ENCODE results near the gene TRABD2B.

The TRABD2B gene

GRCh38 chr1:47824716-47825115, 172.5 kb downstream of the TRABD2B start:
- no peak for DNase-seq (ENCODE audit: low spot score)

- DNase-seq (ENCODE audit: low spot score) = no peak
These were observed 172.9 kb downstream of the TRABD2B start for GRCh38 chr1:47824297-47824696.

GRCh38 chr1:47823040-47823808, 174.0 kb downstream of the TRABD2B start:
- no peak for DNase-seq (ENCODE audit: low spot score)

GRCh38 chr1:47821760-47822159, 175.4 kb downstream of the TRABD2B start:
- no peak for DNase-seq (ENCODE audit: low spot score)

GRCh38 chr1:47819574-47819888, 177.7 kb downstream of the TRABD2B start:
- no peak for DNase-seq (ENCODE audit: low spot score)

GRCh38 chr1:47818682-47819573, 178.3 kb downstream of the TRABD2B start:
- DNase-seq (ENCODE audit: low spot score) = no peak

- DNase-seq (ENCODE audit: low spot score) = no peak
These were observed 179.3 kb downstream of the TRABD2B start for GRCh38 chr1:47817861-47818260.

GRCh38 chr1:47816325-47817071, 180.7 kb downstream of the TRABD2B start:
- DNase-seq (ENCODE audit: low spot score) = no peak

GRCh38 chr1:47814612-47815395, 182.4 kb downstream of the TRABD2B start:
- no peak for DNase-seq (ENCODE audit: low spot score)

GRCh38 chr1:47813970-47814369, 183.2 kb downstream of the TRABD2B start:
- no peak for DNase-seq (ENCODE audit: low spot score)

- DNase-seq (ENCODE audit: low spot score) = peak; percentile 3
These were observed 184.2 kb downstream of the TRABD2B start for GRCh38 chr1:47812904-47813514.

GRCh38 chr1:47810964-47811682, 186.1 kb downstream of the TRABD2B start:
- DNase-seq (ENCODE audit: low spot score) = no peak

- no peak for DNase-seq (ENCODE audit: low spot score)
These were observed 187.7 kb downstream of the TRABD2B start for GRCh38 chr1:47809301-47810084.

- no peak for DNase-seq (ENCODE audit: low spot score)
These were observed 188.6 kb downstream of the TRABD2B start for GRCh38 chr1:47808612-47809011.

GRCh38 chr1:47805921-47806361, 191.2 kb downstream of the TRABD2B start:
- no peak for DNase-seq (ENCODE audit: low spot score)

GRCh38 chr1:47805018-47805417, 192.2 kb downstream of the TRABD2B start:
- no peak for DNase-seq (ENCODE audit: low spot score)

- no peak for DNase-seq (ENCODE audit: low spot score)
These were observed 193.2 kb downstream of the TRABD2B start for GRCh38 chr1:47803815-47804501.

- DNase-seq (ENCODE audit: low spot score) = no peak
These were observed 199.6 kb downstream of the TRABD2B start for GRCh38 chr1:47797575-47797974.

- DNase-seq (ENCODE audit: low spot score) = no peak
These were observed 200.6 kb downstream of the TRABD2B start for GRCh38 chr1:47796626-47797025.
